Myometrial cell (primary cell): ENCODE measurements around the gene CDKN2D. TPM values are rescaled to one million over a fixed set of nuclear protein-coding genes. Genes with fewer than 3 reads are reported as not detected.

Experiments
- total RNA-seq: library from RNA; depleted of rRNA; stranded (reverse); fragments of >200 nt; gene quantifications from 2 replicates; pipeline ENCODE4 v1.2.3, GENCODE V29; 2015

Gene CDKN2D
- 10.7 and 15.1 TPM in 2 replicates for total RNA-seq

DNA sequence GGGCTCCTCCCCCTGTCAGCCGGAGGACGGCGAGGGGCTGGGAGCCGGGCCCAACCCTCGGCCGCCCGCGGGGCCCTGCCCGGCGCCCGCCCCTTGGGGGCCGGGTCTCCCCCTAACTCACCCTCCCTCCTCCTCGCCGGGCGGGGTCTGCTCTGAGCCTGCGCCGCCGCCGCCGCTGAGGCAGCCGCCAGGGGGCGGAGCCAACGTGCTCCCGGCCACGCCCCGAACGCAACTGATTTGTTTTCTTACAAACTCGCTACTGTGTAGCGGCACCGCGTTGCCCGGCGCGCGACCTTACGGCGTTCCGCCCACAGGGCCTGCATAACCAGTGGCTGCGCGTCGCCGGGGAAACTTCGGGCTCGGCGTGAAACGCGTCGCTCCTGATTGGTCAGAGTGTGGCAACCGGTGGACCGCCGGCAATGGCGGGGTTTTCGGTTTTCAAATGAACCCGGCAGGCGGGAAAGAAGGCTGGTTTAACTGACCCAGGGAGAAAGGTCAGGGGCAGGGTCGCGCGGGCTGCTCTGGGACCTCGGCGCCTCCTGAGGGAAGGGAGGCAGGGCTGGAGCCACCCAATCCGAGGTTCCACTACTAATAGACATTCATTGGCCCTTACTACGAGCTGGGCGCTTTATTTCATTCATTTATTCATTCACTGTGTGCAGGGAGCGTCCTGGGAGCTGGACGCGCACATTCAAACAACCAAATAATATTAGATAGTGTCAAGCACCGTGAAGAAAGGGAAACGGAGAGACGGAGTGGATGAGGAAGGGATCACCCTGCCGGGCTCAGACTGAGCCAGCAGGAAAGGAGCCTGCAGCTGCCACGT, at the start of gene CDKN2D:
CDKN2D (minus strand) TSS at position 154 of the 826 bp plus-strand sequence. CDS start 326 bp downstream, outside the sequence.

DNA sequence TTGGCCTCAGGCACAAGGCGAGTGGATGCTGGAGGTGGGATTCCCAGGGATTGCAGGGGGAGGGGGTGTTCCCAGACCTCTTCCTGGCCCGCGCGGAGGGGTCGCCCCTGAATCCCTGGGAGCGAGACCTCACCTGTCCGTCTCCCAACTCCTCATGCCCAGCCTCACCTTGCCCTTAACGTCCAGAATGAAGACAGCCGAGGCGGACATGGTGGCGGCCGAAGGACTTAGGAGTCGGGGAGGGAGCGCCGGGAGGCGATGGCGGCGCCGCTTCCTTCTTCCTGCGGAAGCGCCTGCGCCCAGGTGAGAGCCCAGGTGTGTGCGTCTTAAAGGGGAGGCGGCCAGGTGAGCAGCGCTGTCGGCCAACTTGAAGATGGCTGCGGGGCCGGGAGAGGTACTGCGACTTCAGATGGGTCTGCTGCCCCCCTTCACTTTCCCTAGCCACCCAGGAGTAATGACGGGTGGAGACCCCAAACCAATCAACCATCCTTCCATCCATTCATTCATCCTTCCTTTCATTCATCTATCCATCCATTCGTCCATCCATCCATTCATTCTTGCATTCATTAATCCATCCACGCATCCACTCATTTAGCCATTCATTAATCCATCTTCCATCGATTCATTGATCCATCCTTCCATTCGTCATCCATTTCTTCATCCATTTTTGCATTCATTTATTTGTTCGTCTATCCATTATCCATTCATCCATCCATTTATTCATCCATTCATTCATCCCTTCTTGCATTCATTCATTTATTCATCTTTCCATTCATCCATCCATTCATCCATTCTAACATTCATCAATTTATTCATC, 18.5 kb upstream of the CDKN2D start, which contains the start of gene AP1M2:
AP1M2 (minus strand) TSS at position 291 of the 817 bp plus-strand sequence; CDS start at position 210, 81 bp downstream.

DNA sequence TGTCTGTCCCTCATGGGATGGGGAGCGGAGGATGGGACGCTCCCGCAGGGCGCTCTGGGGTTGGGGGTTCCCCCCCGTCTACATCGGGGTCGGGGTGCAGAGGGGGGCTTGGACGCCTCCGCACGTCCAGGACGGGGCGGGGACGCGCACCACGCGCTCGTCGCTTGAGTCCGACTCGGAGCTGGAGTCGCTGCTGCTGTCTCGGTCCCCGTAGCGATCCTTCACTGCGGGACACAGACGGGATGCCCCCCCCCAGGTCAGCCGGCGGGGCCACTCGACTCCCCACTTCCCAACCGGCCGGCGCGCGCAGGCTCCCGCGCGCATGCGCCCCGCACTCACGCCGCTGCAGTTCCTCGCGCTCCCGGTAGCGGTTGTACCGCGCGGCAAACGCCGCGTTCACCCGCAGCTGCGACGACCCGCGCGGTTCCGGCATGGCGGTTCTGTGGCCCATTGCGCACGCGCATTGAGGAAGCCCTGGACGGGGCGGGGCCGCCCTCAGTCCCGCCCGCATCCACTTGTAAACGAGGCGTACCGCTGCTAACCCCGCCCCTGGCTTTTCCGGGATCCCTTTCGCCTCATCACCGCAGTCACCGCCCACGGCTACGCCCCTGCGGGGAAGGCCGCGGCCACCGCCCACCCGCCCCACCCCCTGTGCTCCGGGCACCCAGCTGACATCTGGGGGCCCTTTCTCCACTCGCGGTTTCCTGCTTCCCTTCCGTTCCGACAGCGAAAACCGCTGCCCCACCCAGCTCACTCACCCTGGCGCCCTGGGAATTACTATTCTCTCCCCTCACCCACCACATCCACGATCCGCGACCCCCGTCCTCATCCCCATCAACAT, 3.0 kb downstream of the CDKN2D start, which contains the start of gene KRI1:
KRI1 (minus strand) TSS at position 444 of the 841 bp plus-strand sequence; CDS start at position 433, 11 bp downstream.

DNA sequence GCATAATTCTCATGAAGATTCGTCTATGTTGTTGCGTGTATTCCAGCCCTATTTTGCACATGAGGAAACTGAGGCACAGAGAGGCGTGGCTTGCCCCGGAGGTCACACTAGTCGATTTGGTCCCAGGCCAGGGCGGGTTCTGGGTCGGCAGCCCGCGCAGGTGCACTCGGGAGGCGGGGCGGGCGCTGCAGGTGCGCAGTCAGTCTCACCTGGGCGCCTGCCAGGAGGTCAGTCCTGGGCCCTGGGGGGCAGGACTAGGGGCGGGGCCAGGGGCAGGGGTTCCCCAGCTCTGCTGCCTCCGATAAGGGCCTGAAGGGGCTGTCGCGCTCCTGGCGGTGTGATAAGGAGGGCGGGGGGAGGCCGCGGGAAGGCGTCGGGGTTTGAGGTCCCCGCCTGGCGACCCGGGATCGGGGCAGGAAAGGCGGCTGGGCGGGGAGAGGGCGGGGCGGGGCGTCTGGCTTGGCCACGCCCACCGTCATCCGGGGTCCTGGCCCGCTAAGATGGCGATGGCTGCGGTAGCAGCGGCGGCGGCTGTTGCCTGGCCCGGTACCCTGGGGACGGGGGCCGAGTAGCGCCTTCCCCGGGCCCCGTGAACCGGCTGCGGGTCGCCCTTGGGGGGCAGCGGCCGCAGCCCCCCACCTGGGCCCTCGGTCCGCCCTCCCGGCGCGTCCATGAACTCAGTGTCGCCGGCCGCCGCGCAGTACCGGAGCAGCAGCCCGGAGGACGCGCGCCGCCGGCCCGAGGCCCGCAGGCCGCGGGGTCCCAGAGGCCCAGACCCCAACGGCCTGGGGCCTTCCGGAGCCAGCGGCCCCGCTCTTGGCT, 25.1 kb downstream of the CDKN2D start, which contains the start of gene ATG4D:
ATG4D (plus strand) TSS at position 485 of the 822 bp plus-strand sequence; CDS start at position 672, 187 bp downstream.

DNA sequence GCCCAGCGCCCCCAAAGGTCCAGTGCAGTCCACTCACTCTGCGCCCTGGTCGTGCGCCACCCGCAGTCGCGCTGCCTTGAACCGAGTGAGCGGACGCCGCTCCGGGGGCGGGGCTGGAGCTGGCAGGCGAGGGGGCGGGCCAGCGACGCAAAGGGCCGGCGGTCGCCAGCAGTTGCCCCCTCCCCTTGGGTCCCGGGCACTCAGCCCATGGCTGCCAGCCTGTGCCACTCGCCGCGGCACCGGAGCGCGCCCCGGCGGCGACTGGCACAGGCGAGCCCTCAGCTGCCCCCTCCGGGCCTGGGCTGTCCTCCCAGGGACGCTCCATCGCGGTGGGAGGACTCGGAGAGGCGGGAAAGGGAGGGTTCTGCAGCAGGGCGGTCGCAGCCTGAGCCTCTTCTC, 51.4 kb downstream of the CDKN2D start, which contains the start of gene S1PR5:
S1PR5 (minus strand) TSS at position 87 of the 399 bp plus-strand sequence. CDS start 2,436 bp downstream, outside the sequence.

Other genes with a start within 250 kb of the CDKN2D start
- gene RAVER1, start 235.4 kb downstream of the CDKN2D start, total RNA-seq: 22.0 and 23.4 TPM in 2 replicates
- 12.1 and 33.2 TPM in 2 replicates for gene ICAM3, start 229.4 kb downstream of the CDKN2D start, total RNA-seq
- gene TYK2, start 188.4 kb downstream of the CDKN2D start, total RNA-seq: 96.1 and 133 TPM in 2 replicates
- 278 and 292 TPM in 2 replicates for gene CDC37, start 165.4 kb downstream of the CDKN2D start, total RNA-seq
- 4.3 and 5.8 TPM in 2 replicates for gene PDE4A, start 148.4 kb downstream of the CDKN2D start, total RNA-seq
- 63.4 and 75.1 TPM in 2 replicates for gene KEAP1, start 65.6 kb downstream of the CDKN2D start, total RNA-seq
- not detected in 2 replicates for gene S1PR5, start 51.5 kb downstream of the CDKN2D start, total RNA-seq
- 20.2 and 24.3 TPM in 2 replicates for gene ATG4D, start 25.1 kb downstream of the CDKN2D start, total RNA-seq
- 13.5 and 15.4 TPM in 2 replicates for gene KRI1, start 3.0 kb downstream of the CDKN2D start, total RNA-seq
- 5.3 and 14.4 TPM in 2 replicates for gene AP1M2, start 18.3 kb upstream of the CDKN2D start, total RNA-seq
- 103 and 109 TPM in 2 replicates for gene SLC44A2, start 56.6 kb upstream of the CDKN2D start, total RNA-seq
- gene ILF3, start 85.4 kb upstream of the CDKN2D start, total RNA-seq: 122 and 134 TPM in 2 replicates
- 37.2 and 42.0 TPM in 2 replicates for gene QTRT1, start 132.5 kb upstream of the CDKN2D start, total RNA-seq
- gene DNM2, start 149.1 kb upstream of the CDKN2D start, total RNA-seq: 59.5 and 62.0 TPM in 2 replicates